Peyer's patch (tissue), 4 donors: ENCODE measurements around the gene PARS2. TPM values are rescaled to one million over a fixed set of nuclear protein-coding genes. Genes with fewer than 3 reads are reported as not detected.
"Not testable (repeated sequence)": the region's sequence is repeated elsewhere in the genome, so short reads cannot be mapped to it uniquely, and the experiment has no call there.

Source experiments
- DNase-seq, 3 donors: peaks; one replicate each; pipeline ENCODE4 v3.0.0-alpha.2; 2017 to 2019
- H3K27ac ChIP-seq, 4 donors: fragments of 200-600 bp; sonication (generic); one replicate each; pipeline ENCODE4 v1.5.1; 2016 to 2019
- H3K27me3 ChIP-seq, 2 donors: fragments of 200-600 bp; sonication (generic); one replicate each; pipeline ENCODE4 v1.5.1; 2019
- H3K36me3 ChIP-seq, 3 donors: fragments of 200-600 bp; sonication (generic); one replicate each; pipeline ENCODE4 v1.5.1; 2016 to 2019
- H3K4me1 ChIP-seq, 4 donors: fragments of 200-600 bp; sonication (generic); one replicate each; pipeline ENCODE4 v1.5.1; 2016 to 2019
- H3K4me3 ChIP-seq, 4 donors: fragments of 200-600 bp; sonication (generic); 1 replicate in 3 of 4; 2 replicates in 1 of 4; pipeline ENCODE4 v1.5.1; 2016 to 2019; ENCODE audit warnings: mild to moderate bottlenecking in 1 of 4
- H3K9me3 ChIP-seq, 4 donors: fragments of 200-600 bp; sonication (generic); one replicate each; pipeline ENCODE4 v1.5.1; 2016 to 2019; ENCODE audit warnings: mild to moderate bottlenecking in 1 of 4
- POLR2A ChIP-seq, 2 donors: fragments of 450-650 bp; IDR thresholded peaks; one replicate each; pipeline ENCODE4 v1.5.1; 2017; ENCODE audit warnings: antibody characterized with exemption in 2 of 2, mild to moderate bottlenecking in 2 of 2, moderate library complexity in 2 of 2
- total RNA-seq, 4 donors: library from RNA; depleted of rRNA; stranded (reverse); fragments of >200 nt; gene quantifications; one replicate each; pipeline ENCODE4 v1.1.0, GENCODE V29; 2016
- TF ChIP-seq, protein P1 (sequence below), 6 experiments: fragments of 450-650 bp in 4 of 6; fragments of 200-600 bp in 2 of 6; sonication (generic) in 1 of 6; IDR thresholded peaks; one replicate each; pipeline ENCODE4 v1.5.1; 2017 to 2019; ENCODE audit warnings: antibody characterized with exemption in 6 of 6, mild to moderate bottlenecking in 3 of 6, moderate library complexity in 1 of 6

Gene PARS2
- total RNA-seq, 4 donors from 2014 or later, result 1.7 to 10.0 (median 5.8) TPM

GRCh38 chr1:54782588-54782987 is 18.3 kb upstream of the PARS2 start:
- no peak overlapping the region for H3K27ac ChIP-seq
- H3K4me1 ChIP-seq, result no peaks in the 10 kb centered on the region
- peaks cover 0 to 29% (median 0%) of the 10 kb centered on the region in 3 donors for H3K36me3 ChIP-seq
- no peak overlapping the region for H3K4me3 ChIP-seq
- H3K27me3 ChIP-seq, result no peaks in the 10 kb centered on the region
- no peak for DNase-seq
- no peak for TF ChIP-seq POLR2A (IDR thresholded peaks at IDR 0.05)
- TF ChIP-seq, protein P1, sequence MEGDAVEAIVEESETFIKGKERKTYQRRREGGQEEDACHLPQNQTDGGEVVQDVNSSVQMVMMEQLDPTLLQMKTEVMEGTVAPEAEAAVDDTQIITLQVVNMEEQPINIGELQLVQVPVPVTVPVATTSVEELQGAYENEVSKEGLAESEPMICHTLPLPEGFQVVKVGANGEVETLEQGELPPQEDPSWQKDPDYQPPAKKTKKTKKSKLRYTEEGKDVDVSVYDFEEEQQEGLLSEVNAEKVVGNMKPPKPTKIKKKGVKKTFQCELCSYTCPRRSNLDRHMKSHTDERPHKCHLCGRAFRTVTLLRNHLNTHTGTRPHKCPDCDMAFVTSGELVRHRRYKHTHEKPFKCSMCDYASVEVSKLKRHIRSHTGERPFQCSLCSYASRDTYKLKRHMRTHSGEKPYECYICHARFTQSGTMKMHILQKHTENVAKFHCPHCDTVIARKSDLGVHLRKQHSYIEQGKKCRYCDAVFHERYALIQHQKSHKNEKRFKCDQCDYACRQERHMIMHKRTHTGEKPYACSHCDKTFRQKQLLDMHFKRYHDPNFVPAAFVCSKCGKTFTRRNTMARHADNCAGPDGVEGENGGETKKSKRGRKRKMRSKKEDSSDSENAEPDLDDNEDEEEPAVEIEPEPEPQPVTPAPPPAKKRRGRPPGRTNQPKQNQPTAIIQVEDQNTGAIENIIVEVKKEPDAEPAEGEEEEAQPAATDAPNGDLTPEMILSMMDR (IDR thresholded peaks at IDR 0.05), result no peak
- H3K9me3 ChIP-seq, result no peaks in the 10 kb centered on the region

DNA sequence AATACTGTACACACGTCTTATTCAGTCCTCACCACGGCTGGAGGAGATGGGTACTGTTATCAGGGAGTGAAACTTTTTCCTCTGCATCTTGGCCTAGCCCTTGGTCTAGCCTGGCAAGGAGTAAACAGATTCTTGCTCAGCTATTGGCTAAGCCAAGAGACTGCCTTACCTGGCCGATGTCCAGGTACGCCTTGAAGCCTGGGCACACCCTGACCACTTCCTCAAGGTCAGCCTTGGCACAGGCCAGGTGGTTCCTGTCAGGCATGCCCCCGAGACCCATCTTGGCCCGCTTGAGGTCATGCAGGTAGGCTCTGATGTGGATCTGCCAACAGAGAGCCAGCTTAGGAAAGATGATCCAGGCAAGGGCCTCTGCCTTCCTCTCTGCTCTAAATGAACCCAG is 17.8 kb upstream of the PARS2 start:
- Histone ChIP-seq H3K36me3 (peaks cover 0 to 25% (median 0%) of the 10 kb centered on the region in 3 donors), H3K4me1 (no peaks in the 10 kb centered on the region), H3K27me3 (no peaks in the 10 kb centered on the region), H3K9me3 (no peaks in the 10 kb centered on the region), H3K4me3 (no peak overlapping the region), H3K27ac (no peak overlapping the region)
- no peak for DNase-seq
- TF ChIP-seq, protein P1 (IDR thresholded peaks at IDR 0.05), result no peak
- no peak for TF ChIP-seq POLR2A (IDR thresholded peaks at IDR 0.05)

DNA sequence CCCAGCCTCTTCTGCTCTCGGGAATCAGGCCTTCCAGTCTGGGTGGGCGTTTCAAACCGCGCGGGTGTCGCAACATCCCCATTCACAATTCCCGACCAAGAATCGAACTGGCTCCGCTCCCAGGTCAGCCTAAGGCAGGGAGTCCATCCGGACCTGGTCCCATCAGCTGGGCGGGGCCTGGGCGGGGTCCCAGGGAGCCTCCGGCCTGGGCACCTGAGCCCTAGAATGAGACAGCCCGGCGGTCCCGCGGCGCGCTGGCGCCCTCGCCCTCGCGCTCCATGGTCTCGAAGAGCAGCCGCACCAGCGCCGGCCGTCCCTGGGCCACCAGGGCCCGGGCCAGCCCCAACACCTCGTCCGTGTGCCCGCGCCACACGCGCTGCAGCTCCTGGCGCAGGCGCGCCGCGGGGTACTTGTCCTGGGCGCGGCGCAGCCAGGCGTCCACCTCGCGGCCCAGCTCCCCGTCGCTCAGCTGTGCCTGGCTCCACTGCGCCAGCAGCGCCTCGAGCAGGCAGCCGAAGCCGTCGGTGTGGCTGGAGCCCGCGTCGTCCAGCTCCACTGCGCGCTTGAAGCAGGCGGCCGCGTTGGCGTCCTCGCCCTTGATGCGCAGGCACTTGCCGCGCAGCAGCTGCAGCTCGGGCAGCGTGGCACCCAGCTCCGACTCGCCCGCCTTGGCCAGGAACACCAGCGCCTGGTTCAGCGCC is 16.9 kb upstream of the PARS2 start:
- peaks cover 0 to 5% (median 0%) of the 10 kb centered on the region in 4 donors for H3K4me1 ChIP-seq
- no peak for TF ChIP-seq POLR2A (IDR thresholded peaks at IDR 0.05)
- TF ChIP-seq, protein P1 (IDR thresholded peaks at IDR 0.05), result no peak
- no peak for DNase-seq
- H3K4me3 ChIP-seq, result no peak overlapping the region
- no peaks in the 10 kb centered on the region for H3K27me3 ChIP-seq
- H3K27ac ChIP-seq, result no peak overlapping the region
- peaks cover 0 to 17% (median 0%) of the 10 kb centered on the region in 3 donors for H3K36me3 ChIP-seq
- no peaks in the 10 kb centered on the region for H3K9me3 ChIP-seq

DNA sequence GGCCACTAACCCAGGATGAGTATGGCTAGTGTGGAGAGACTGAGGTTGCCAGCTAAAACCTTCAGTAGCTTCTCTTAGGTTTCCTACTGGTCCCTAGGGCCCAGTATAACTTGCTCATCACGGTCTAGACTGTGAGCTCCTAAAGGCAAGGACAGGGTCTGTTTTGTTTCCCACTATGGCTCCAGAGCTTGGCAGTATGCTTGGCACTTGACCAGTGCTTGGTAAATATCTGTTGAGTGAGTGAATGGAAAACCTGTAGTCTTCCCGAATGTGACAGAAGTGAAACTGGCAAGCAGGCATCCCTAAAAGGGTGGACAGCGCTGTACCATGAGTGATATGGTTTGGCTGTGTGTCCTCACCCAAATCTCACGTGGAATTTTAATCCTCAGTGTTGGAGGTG is 13.1 kb upstream of the PARS2 start:
- no peak for DNase-seq
- TF ChIP-seq POLR2A (IDR thresholded peaks at IDR 0.05), result no peak
- TF ChIP-seq, protein P1 (IDR thresholded peaks at IDR 0.05), result no peak
- H3K27ac ChIP-seq, result peak overlapping the region in 1 of 4 donors; percentile 58

GRCh38 chr1:54777011-54777410 is 12.7 kb upstream of the PARS2 start:
- no peak for DNase-seq
- Histone ChIP-seq H3K9me3 (no peaks in the 10 kb centered on the region), H3K36me3 (peaks cover 0 to 13% (median 0%) of the 10 kb centered on the region in 3 donors), H3K4me1 (peaks cover 0 to 6% (median 0%) of the 10 kb centered on the region in 4 donors), H3K4me3 (no peak overlapping the region), H3K27me3 (no peaks in the 10 kb centered on the region), H3K27ac (peak overlapping the region in 1 of 4 donors; percentile 58)
- TF ChIP-seq, protein P1 (IDR thresholded peaks at IDR 0.05), result no peak
- TF ChIP-seq POLR2A (IDR thresholded peaks at IDR 0.05), result no peak

More for the DNA sequence above, 13.1 kb upstream of the PARS2 start:
- Histone ChIP-seq H3K4me1 (peaks cover 0 to 6% (median 0%) of the 10 kb centered on the region in 4 donors), H3K27me3 (no peaks in the 10 kb centered on the region), H3K36me3 (peaks cover 0 to 13% (median 0%) of the 10 kb centered on the region in 3 donors), H3K9me3 (no peaks in the 10 kb centered on the region), H3K4me3 (no peak overlapping the region)

- H3K27ac ChIP-seq, result peak overlapping the region in 2 of 4 donors; percentile 39 to 58
- not testable (repeated sequence) for H3K4me3 ChIP-seq, H3K36me3 ChIP-seq, H3K9me3 ChIP-seq, H3K27me3 ChIP-seq, H3K4me1 ChIP-seq
- DNase-seq, result peak in 1 of 3 donors; percentile 67
Observed at GRCh38 chr1:54775828-54776721, 11.8 kb upstream of the PARS2 start.
